22Rv1 (cell line): ENCODE data around the gene NINL.

Experiments used
- H3K27ac ChIP-seq: fragments of 450-650 bp; 2 replicates; pipeline ENCODE4 v1.5.1; 2017
- CTCF ChIP-seq: fragments of 450-650 bp; IDR thresholded peaks from 2 replicates; pipeline ENCODE4 v1.5.1; 2017; ENCODE audit warnings: mild to moderate bottlenecking
- ZFX ChIP-seq: fragments of 450-650 bp; IDR thresholded peaks from 2 replicates; pipeline ENCODE4 v1.6.1; 2017; ENCODE audit warnings: antibody characterized with exemption, borderline replicate concordance

The NINL gene

GRCh38 chr20:25487306-25487705, 98.0 kb downstream of the NINL start:
- no peak overlapping the region for H3K27ac ChIP-seq

GRCh38 chr20:25486377-25486776, 99.0 kb downstream of the NINL start:
- no peak overlapping the region for H3K27ac ChIP-seq
- TF ChIP-seq CTCF: no peak
- no peak for TF ChIP-seq ZFX

More at GRCh38 chr20:25487306-25487705, 98.0 kb downstream of the NINL start:
- no peak for TF ChIP-seq ZFX
- no peak for TF ChIP-seq CTCF

- H3K27ac ChIP-seq: no peak overlapping the region
- TF ChIP-seq CTCF (no peak), ZFX (no peak)
Measured at GRCh38 chr20:25485872-25486271, 99.5 kb downstream of the NINL start.

- no peak overlapping the region for H3K27ac ChIP-seq
- no peak for TF ChIP-seq CTCF
Measured at GRCh38 chr20:25484911-25485511, 100.3 kb downstream of the NINL start.

GRCh38 chr20:25484224-25484846, 101.0 kb downstream of the NINL start:
- H3K27ac ChIP-seq: no peak overlapping the region
- no peak for TF ChIP-seq CTCF
- no peak for TF ChIP-seq ZFX

GRCh38 chr20:25483431-25484132, 101.7 kb downstream of the NINL start:
- TF ChIP-seq CTCF: no peak
- H3K27ac ChIP-seq: no peak overlapping the region

GRCh38 chr20:25481918-25482253, 103.4 kb downstream of the NINL start:
- no peak for TF ChIP-seq CTCF
- TF ChIP-seq ZFX: no peak

More at GRCh38 chr20:25481918-25482253, 103.4 kb downstream of the NINL start:
- no peak overlapping the region for H3K27ac ChIP-seq
